HG03432 (cell line): ENCODE data around the gene CD40LG.

ENCODE experiments used
- ATAC-seq: cut with Tn5 transposase; IDR thresholded peaks from one replicate; pipeline ENCODE4 v1.9.1; 2021; ENCODE audit warnings: mild to moderate bottlenecking, moderate library complexity; ENCODE audit not compliant: unreplicated experiment

CD40LG gene

GRCh38 chrX:136647677-136648360 is at the start of gene CD40LG:
TSS of gene CD40LG (plus strand) at chrX:136648158. CDS start at chrX:136648249, 91 bp downstream.
- no peak for ATAC-seq

DNA sequence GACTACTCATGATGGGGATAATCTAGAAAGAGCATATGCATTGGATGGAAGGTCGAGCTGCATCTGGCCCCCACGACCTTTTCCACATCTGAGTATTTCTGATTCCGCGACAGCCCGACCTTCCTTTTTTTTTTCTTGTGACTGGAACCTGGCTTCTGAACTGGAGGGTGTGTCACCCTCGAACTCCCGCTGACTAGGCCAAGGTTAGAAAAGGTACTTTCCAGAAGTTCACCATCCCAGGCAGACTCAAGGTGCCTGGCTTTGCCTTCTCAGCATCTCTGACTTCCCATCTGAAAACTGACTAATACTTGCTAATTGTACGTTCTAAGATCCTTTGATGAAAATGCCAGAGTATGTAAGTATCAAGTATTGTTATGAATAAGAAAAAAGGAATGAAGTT is 49.3 kb upstream of the CD40LG start:
- no peak for ATAC-seq

GRCh38 chrX:136600059-136600458 is 47.9 kb upstream of the CD40LG start:
- ATAC-seq = no peak

GRCh38 chrX:136607236-136607635 is 40.7 kb upstream of the CD40LG start:
- ATAC-seq = no peak

- ATAC-seq = no peak
Observed at GRCh38 chrX:136608295-136608933, 39.5 kb upstream of the CD40LG start.

GRCh38 chrX:136616987-136617685 is 30.8 kb upstream of the CD40LG start:
- peak; percentile 99 for ATAC-seq

DNA sequence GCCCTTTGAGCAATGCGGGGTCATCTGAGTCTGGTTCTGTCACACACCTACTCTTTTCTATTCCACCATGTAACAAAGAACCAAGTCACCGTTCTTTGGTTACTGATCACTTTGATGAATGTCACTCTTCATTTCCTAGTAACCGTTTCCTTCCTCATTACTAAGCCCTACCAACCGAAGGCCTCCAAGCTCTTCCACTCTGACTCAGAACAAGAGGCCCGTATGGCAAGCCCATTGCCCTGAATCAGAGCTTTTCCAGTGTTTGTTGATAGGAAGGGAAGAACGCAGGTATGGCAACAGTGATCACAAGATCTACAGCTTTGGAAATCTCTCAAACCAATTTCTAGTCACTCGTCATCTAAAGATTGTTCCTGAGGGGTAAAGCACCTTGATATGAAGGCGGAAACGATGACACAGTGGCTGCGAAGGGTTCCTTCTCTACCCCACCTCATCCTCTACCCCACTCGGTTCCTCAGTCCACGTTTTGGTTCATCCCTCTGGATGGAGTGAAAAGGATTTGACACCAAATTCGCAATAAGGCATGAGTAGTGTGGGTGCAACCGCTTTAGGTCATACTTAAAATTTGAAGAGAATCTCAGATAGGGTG is 28.0 kb upstream of the CD40LG start:
- ATAC-seq = no peak

- no peak for ATAC-seq
Observed at GRCh38 chrX:136620780-136621179, 27.2 kb upstream of the CD40LG start.

DNA sequence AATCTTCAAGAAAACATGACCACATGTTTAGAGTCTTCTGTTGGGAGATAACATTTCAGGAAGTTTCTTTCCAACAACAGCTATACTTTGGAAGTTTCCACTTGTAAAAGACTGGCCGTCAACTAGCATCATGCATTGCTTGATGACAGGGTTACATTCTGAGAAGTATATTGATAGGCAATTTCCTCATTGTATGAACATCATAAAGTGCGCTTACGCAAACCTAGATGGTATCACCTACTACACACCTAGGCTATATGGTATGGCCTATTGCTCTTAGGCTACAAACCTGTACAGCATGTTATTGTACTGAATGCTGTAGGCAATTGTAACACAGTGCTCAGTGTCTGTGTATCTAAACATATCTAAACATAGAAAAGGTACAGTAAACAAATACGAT is 25.4 kb upstream of the CD40LG start:
- no peak for ATAC-seq

GRCh38 chrX:136623396-136623795 is 24.6 kb upstream of the CD40LG start:
- ATAC-seq = no peak

GRCh38 chrX:136625246-136625645 is 22.7 kb upstream of the CD40LG start:
- no peak for ATAC-seq

DNA sequence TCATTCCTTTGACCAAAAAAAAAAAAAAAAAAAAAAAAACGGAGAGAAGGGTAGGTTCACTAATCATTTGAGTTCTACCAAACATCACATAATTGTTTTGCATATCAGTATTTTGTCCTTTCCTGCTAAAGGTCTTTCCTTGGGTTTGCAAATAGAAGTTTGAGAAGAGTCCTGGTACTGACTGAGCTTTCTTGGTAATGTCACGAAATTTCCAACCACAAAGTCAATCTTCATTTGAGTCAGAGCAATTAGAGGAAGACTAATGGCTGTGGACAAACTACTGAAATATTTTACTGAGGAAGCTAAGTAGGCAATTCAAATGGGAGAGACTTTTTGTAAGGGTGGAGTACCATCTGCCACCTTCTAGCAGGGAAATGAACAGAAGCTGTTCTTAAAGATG is 21.7 kb upstream of the CD40LG start:
- peak; percentile 74 for ATAC-seq

DNA sequence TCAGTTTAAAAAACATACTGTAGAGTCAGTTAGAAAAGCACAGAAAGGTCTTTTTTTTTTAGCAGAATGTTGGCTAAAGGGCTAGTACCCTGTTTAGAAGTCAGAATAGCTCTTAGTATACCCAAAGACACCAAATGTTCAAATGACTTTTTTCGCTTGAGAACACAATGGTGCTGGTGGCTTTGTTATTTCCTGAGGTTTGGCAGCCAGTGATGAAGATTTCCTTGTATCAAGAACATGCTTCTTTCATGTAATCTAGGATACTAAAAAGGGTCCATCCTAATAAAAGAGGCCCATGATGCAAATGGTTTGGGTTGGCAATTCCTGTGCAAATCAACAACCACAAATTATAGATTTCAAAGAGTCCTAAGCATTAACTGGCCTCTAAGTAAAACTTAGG is 21.1 kb upstream of the CD40LG start:
- no peak for ATAC-seq

GRCh38 chrX:136627409-136627808 is 20.5 kb upstream of the CD40LG start:
- ATAC-seq = no peak

DNA sequence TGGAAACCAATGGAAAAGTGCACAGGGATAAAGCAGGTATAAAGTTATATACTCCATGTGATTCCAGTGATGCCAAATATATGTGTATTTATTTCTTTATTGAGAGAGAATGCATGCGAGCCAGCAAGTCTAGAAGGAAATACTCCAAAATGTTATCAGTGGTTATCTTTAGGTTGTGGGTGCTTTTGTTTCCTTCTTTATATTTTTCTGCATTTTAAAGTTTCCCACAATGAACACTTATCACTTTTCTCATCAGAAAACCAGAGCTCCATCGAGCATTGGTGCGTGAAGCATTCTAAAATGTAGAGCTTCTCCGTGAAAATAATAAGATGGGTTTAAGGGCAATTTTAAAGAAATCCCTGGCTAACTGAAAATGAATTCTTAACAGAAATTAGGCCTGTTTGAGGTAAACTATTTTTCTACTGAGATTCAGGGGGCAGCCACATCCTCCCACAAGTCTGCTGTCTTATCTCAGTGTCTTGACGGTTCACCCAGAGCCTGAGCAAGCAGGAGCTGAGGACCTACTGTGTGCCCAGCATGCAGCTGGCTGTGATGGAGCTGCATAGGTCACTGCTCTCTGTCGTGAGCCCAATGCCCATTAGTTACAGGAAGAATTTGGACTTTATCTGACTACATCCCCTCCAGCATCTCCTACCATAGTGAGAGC is 18.7 kb upstream of the CD40LG start:
- no peak for ATAC-seq

DNA sequence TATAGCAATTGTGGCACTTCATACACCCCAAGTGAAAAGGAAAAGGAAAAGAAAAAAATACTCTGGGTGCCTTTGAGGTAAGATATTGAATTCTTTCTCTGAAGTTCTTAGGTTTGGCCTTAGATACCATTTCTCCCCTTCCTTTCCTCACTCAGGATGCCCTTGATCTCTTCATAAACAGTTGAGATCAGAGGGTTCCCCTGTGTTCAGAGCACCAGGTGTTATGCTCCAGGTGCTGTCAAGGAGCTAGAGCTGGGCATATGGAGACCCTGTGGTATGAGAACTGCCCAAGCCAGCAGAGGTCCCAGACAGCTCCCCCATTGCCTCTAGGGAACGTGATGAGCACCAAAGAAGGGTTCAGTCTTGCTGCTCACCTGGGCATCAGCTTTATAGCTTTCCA is 17.1 kb upstream of the CD40LG start:
- ATAC-seq = no peak

DNA sequence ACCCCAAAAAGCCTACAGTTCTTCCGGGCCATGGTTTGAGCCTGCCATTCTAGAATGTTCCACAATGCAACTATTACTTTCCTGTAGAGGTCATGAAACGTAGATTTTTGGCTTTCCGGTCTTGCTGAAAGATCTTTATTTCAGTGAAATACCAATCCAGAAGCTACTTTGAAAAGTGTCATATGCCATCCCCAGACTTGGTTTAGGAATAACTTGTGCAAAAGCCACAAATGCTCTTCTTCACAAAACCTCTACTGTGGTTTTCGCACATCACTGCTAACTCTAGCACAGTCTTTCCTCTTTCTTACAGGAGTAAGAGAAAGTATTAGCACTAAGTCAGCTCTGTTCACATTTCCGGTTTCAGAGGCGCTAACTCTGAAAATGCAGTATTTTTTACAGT is 12.7 kb upstream of the CD40LG start:
- peak; percentile 90 for ATAC-seq

DNA sequence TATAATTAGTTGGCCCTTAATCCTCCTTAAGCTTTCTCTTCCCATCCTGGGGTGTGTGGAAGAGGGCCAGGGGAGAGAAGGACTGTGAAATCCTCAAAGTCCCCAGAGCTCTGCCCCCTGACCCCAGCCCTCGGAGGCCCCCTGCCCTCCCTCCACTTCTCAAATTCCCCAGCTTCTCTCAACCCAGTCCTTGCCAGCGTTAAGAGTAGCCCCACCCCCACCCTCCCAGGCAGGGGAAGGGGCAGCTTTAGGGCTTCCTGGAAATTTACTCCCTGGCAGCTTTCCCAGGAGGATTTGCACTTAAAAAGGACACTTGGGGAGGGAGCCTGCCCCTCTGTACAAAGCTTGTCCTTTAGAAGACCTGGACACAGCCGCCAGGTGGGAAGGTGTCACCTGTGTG is 11.8 kb upstream of the CD40LG start:
- no peak for ATAC-seq

- ATAC-seq = no peak
Observed at GRCh38 chrX:136639506-136640176, 8.3 kb upstream of the CD40LG start.

GRCh38 chrX:136643243-136643642 is 4.7 kb upstream of the CD40LG start:
- ATAC-seq = no peak
